HG02884 (cell line): ENCODE measurements around the gene SLC7A11.
"Not testable (repeated sequence)": the region's sequence is repeated elsewhere in the genome, so short reads cannot be mapped to it uniquely, and the experiment has no call there.

Experiments used
- ATAC-seq: cut with Tn5 transposase; IDR thresholded peaks from one replicate; pipeline ENCODE4 v1.9.1; 2021; ENCODE audit warnings: mild to moderate bottlenecking, moderate library complexity; ENCODE audit not compliant: unreplicated experiment

The SLC7A11 gene

GRCh38 chr4:138243369-138243768 is 1.2 kb upstream of the SLC7A11 start:
- ATAC-seq: no peak

DNA sequence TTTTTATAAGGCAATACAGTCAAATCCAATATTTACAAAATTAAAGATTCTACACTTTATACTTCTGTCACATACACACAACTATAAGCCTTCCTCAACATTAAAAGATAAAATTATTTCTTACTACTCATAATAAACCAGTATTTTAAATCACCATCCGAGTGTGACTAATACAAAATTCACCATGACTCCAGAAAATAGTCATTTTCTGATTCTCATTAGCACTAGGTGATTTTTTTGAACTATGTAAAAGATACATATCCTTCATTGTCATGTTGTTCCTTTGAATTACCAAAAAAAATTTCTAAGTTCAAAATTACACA is 646 bp upstream of the SLC7A11 start:
- ATAC-seq: no peak

DNA sequence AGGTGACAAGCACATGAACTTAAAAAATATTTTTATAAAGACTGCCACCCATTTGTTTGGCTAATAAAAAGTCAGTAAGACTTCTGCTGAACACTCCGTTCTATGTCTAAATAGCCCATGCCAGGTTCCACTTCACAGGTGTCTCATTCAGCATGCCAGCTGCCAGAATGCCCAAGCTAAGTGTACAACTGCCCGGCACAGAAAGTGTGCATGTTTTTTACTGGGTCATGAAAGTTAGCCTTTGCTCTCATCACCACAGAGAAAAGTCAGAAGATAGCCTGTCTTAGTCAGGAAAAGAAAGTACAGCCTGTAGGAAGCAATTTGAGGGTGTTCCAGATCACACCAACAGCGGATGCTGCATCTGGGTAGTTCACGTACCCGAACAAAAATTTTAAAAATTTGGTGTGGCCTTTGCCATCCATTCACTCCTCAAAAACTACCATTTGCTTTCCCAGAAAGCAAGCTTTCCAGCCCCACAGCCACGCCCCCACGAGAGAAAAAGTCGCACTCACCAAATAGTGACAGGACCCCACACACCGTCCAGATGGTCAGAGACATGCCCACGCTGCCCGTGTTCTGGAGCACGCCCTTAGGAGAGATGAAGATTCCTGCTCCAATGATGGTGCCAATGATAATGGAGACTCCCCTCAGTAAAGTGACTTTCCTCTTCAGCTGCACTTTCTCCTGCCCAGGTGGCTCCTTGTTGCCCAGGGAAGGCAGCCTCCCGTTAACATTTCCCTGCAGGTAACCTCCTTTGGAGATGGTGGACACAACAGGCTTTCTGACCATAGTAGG is 671 bp downstream of the SLC7A11 start:
- no peak for ATAC-seq

DNA sequence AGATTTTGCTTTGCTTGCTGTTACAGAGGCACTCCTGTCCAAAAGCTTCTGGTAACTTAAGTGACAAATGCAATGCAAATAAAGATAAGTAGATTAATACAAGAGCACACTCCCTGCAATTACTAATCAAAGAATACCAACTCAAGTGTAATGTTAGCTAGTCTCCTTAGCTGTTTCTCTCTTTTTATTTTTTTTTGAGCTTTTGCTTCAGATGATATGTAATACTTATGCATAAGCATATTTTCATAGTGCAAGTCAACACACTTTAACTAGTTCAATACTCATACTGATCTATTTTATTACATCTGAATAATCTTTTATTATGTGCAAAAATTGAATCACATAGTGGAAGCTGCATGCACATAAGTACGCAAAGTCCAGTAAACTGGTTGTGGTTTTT is 2.7 kb downstream of the SLC7A11 start:
- ATAC-seq: no peak

DNA sequence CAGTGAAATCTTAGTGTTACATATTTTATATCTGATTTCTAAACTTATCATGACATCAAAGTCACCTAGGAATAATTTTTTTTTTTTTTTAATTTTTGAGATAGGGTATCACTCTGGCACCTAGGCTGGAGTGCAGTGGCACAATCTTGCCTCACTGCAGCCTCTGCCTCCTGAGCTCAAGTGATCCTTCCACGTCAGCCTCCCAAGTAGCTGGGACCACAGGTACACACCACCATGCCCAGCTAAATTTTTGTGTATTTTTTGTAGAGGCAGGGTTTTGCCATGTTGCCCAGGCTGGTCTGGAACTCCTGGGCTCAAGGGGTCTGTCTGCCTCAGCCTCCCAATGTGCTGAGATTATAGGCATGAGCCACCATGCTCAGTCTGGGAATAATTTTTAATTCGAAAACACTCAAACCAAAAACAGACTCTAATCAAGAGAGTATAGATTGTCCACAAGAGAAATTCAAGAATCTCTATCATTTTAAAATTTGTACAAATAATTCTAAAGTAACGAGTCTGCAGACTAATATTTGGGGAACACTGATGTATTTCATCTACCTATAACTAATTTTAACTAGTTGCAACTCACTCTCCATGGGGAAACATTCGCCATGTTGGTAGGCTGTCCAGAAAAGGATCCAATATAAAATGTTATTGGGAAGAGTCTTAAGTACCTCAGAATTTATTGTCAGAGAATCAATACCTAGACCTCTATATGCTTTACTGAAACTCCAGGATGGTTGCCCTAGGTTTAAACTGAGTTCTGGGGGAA is 3.4 kb downstream of the SLC7A11 start:
- ATAC-seq: no peak

- ATAC-seq: not testable (repeated sequence)
Observed at GRCh38 chr4:138237132-138237531, 5.0 kb downstream of the SLC7A11 start.

DNA sequence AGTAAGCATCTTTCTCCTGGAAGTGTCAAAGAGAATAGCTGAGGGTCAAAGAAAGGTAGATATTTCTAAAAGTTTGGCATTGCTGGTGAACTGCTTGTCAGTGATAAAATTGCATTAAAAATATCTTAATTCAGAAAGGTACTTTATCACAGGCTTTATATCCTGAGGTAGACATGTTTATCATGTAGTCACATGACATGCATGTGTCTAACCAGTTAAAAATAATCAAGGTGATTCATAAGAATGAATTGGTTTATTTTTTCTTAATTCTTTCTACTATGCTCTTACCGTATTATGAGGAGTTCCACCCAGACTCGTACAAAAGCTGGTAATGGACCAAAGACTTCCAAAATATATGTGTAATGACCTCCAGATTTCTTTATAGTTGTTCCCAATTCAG is 6.1 kb downstream of the SLC7A11 start:
- no peak for ATAC-seq

DNA sequence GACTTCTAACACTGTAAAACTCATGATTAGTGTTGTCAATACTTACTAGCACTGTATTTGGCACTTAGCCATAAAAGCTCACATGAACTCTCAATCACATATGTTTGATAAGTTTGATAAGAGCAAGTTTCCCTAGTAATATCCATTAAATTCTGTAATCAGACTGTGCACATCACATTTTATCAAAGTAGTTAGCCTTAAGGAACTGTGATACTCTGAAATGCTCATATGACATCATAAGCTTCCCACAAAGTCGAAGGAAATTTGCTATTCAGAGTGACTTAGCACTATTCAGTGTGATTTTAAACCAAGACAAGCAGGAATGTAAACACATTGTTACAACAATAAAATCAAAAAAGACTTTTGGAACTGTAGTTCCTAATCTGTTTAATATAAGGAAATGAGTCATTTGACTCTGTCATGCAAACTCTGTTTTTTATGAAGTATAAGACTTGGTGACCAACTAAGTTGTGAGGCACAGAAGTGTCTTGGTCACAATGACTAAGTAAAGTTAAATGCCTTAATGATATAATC is 6.7 kb downstream of the SLC7A11 start:
- ATAC-seq: peak; percentile 52

- no peak for ATAC-seq
Observed at GRCh38 chr4:138234248-138234647, 7.9 kb downstream of the SLC7A11 start.

- no peak for ATAC-seq
Observed at GRCh38 chr4:138233313-138234034, 8.7 kb downstream of the SLC7A11 start.

- no peak for ATAC-seq
Observed at GRCh38 chr4:138232364-138232763, 9.8 kb downstream of the SLC7A11 start.

GRCh38 chr4:138230048-138230447 is 12.1 kb downstream of the SLC7A11 start:
- no peak for ATAC-seq

GRCh38 chr4:138229160-138229559 is 13.0 kb downstream of the SLC7A11 start:
- no peak for ATAC-seq

DNA sequence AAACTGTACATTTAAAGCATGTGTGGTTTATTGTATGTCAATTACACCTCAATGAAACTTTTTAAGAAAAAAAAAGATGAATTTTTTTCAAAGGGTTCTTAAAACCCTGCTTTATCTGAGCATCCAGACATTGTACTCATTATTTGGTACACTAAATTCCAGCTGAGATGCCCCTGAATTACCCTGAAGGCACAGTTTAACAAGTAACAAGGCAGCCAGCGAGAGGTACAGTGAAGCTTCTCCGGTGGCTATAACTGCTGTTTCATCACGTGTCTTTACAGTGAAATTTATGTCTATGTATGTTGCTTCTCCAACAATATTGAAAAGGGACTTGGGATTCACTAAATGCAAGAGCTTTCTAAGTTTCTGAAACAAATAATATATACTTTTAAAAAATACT is 15.8 kb downstream of the SLC7A11 start:
- ATAC-seq: no peak

DNA sequence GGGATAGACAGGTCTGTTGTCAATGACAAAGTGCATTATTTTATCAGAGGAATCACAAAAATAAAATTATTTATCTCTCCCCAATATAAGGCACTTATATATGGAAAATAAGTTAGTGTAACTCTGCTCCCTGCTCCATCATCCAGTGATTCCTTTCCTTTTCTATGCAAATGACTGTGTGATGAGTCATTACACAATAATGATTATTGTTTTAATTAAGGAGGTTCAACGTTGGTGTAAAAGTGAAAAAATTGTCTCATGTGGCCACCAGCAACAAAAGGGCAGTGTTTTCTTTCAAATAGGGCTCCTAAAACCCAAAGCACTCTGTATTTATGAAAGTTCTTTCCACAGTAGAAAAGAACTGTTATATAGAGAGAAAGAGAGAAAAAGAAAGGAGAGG is 16.7 kb downstream of the SLC7A11 start:
- no peak for ATAC-seq

DNA sequence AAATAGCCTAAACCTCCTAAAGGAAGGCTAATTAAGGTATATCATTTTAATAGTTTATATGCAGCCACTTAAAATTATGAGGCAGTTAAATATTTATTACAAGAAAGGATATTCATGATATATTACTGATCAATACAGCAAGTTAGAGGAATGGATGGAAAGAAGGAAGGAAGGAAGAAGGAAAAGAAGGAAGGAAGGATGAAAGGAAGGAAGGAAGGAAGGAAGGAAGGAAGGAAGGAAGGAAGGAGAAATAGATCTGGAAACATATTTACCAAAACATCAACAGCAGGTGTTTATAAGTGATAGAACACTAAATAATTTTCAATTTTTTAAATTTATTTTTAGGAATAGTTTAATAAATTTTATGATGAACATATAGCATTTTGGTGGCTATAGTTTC is 17.5 kb downstream of the SLC7A11 start:
- no peak for ATAC-seq

DNA sequence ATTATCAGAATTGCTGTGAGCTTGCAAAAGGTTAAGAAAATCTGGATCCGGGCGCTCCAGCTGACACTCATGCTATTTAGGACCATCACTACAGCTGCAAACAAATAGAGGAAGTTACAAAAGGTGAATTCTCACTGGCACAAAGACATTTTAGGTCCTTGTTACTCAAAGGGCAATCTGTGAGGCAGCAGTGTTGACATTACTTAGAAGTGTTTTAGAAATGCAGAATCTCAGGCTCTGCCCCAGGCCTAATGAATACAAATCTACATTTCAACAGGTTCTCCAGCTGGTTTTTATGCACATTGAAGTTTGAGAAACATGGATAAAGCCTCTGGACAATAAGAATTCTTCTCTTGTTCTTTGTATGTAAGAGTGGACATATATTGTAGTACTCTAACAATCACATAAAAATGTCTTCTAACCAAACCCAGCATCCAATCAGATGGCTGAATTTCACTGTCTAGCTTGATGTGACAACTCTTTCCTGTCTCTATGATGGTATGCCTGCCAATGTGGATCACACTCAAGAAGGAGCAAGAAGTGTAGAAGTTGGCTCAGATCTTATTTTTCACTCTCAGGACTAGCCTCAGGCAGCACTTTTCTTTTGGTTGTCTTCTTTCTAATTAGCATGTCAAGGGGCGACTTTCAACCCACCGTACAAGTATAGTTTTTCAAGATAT is 18.8 kb downstream of the SLC7A11 start:
- ATAC-seq: peak; percentile 56

GRCh38 chr4:138222046-138222445 is 20.1 kb downstream of the SLC7A11 start:
- no peak for ATAC-seq

GRCh38 chr4:138218976-138219375 is 23.2 kb downstream of the SLC7A11 start:
- ATAC-seq: no peak

DNA sequence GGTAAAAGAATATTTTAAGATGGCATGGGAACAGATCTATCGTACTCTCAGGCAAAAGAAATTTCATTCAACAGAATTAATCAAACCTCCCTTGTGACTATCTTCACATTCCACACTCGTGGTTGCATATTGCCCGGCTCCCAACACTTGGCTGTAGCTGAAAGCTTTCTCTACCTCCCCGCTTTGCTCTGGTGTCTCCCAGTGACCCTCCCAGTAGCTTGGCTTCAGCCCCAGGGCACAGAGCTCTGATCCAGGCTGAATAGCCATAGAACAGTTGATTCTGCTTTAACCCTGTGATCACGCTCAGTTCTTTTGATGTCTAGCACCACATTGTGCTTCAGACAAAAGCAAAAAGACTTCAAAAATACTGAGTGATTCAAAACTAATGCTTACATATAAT is 24.6 kb downstream of the SLC7A11 start:
- no peak for ATAC-seq

GRCh38 chr4:138216272-138216867 is 25.8 kb downstream of the SLC7A11 start:
- no peak for ATAC-seq
